Measurements from ENCODE around the gene SRRM4.

The SRRM4 gene

GRCh38 chr12:118982302-118982701 lies 961 bp downstream of the SRRM4 start:
- no peak for TF ChIP-seq RAD21 (IDR thresholded peaks at IDR 0.05; ENCODE audit: low read depth)
- TF ChIP-seq MAX (IDR thresholded peaks at IDR 0.05): no peak
- no peak for TF ChIP-seq EGR1 (IDR thresholded peaks at IDR 0.05)
- TF ChIP-seq, protein P1, sequence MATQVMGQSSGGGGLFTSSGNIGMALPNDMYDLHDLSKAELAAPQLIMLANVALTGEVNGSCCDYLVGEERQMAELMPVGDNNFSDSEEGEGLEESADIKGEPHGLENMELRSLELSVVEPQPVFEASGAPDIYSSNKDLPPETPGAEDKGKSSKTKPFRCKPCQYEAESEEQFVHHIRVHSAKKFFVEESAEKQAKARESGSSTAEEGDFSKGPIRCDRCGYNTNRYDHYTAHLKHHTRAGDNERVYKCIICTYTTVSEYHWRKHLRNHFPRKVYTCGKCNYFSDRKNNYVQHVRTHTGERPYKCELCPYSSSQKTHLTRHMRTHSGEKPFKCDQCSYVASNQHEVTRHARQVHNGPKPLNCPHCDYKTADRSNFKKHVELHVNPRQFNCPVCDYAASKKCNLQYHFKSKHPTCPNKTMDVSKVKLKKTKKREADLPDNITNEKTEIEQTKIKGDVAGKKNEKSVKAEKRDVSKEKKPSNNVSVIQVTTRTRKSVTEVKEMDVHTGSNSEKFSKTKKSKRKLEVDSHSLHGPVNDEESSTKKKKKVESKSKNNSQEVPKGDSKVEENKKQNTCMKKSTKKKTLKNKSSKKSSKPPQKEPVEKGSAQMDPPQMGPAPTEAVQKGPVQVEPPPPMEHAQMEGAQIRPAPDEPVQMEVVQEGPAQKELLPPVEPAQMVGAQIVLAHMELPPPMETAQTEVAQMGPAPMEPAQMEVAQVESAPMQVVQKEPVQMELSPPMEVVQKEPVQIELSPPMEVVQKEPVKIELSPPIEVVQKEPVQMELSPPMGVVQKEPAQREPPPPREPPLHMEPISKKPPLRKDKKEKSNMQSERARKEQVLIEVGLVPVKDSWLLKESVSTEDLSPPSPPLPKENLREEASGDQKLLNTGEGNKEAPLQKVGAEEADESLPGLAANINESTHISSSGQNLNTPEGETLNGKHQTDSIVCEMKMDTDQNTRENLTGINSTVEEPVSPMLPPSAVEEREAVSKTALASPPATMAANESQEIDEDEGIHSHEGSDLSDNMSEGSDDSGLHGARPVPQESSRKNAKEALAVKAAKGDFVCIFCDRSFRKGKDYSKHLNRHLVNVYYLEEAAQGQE (IDR thresholded peaks at IDR 0.05; ENCODE audit: low read depth): no peak

DNA sequence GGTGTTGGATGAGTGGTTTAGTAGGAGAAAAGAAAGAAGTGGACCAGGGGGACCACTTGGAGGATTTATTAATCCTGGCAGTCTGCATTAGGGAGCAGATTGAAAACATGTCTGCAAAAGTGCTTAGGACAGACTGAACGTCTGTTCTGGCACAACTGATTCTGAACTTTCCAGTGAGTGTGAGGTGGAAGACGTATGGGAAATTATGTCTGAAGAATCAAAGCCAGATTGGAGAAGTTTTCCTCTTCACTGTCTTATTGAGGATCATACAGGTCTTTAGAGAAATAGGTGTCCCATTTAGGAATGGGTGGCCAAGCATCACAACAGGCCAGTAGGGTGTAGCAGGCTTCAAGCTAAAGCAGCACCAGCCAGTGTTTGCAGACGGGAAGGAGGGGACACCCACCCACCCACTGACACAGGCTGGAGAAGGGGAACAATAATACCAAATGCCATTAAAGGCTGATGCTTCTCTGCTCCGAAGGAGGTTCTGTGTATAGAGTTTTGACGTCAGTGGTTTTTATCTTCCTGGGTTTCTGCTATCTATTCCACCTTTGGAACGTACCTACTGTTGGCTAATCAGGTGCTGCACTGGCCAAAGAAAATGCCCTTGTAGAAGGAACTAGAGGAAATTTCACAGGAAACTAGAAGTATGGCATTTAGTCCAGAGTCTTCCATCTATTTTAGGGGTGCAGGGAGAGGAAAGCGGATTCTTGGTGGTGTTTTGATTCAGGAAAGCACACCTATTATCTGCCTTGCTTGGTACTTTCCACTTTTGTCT lies 1.8 kb downstream of the SRRM4 start:
- TF ChIP-seq ZBTB7A (IDR thresholded peaks at IDR 0.05; ENCODE audit: low read depth): no peak

- no peak for TF ChIP-seq USF1 (IDR thresholded peaks at IDR 0.05)
- no peak for TF ChIP-seq RAD21 (IDR thresholded peaks at IDR 0.05; ENCODE audit: low read depth)
- TF ChIP-seq FOXM1 (IDR thresholded peaks at IDR 0.05; ENCODE audit: borderline replicate concordance, low read depth): no peak
Observed at GRCh38 chr12:118984161-118984943, 3.0 kb downstream of the SRRM4 start.

GRCh38 chr12:118986050-118986449 lies 4.7 kb downstream of the SRRM4 start:
- TF ChIP-seq TEAD4 (IDR thresholded peaks at IDR 0.05): no peak
- no peak for TF ChIP-seq CREB1 (IDR thresholded peaks at IDR 0.05; ENCODE audit: low read depth)
- TF ChIP-seq, protein P1 (IDR thresholded peaks at IDR 0.05; ENCODE audit: low read depth): no peak
- no peak for TF ChIP-seq CEBPB (IDR thresholded peaks at IDR 0.05)
- TF ChIP-seq MAX (IDR thresholded peaks at IDR 0.05): no peak
- TF ChIP-seq TCF12 (IDR thresholded peaks at IDR 0.05; ENCODE audit: low read depth): no peak
- TF ChIP-seq YY1 (IDR thresholded peaks at IDR 0.05; ENCODE audit: low read depth): no peak
- TF ChIP-seq EP300 (IDR thresholded peaks at IDR 0.05; ENCODE audit: borderline replicate concordance): no peak
- no peak for TF ChIP-seq NFIC (IDR thresholded peaks at IDR 0.05)
- no peak for TF ChIP-seq TAF1 (IDR thresholded peaks at IDR 0.05; ENCODE audit: low read depth)
- TF ChIP-seq RAD21 (IDR thresholded peaks at IDR 0.05; ENCODE audit: low read depth): no peak
- TF ChIP-seq USF1 (IDR thresholded peaks at IDR 0.05): no peak
- no peak for TF ChIP-seq ZBTB7A (IDR thresholded peaks at IDR 0.05; ENCODE audit: low read depth)
- TF ChIP-seq EGR1 (IDR thresholded peaks at IDR 0.05): no peak
- TF ChIP-seq FOXM1 (IDR thresholded peaks at IDR 0.05; ENCODE audit: borderline replicate concordance, low read depth): no peak

- TF ChIP-seq NFIC (IDR thresholded peaks at IDR 0.05): no peak
- TF ChIP-seq, protein P1 (IDR thresholded peaks at IDR 0.05; ENCODE audit: low read depth): no peak
- no peak for TF ChIP-seq EGR1 (IDR thresholded peaks at IDR 0.05)
- no peak for TF ChIP-seq TCF12 (IDR thresholded peaks at IDR 0.05; ENCODE audit: low read depth)
- no peak for TF ChIP-seq CREB1 (IDR thresholded peaks at IDR 0.05; ENCODE audit: low read depth)
- no peak for TF ChIP-seq USF1 (IDR thresholded peaks at IDR 0.05)
- no peak for TF ChIP-seq FOXM1 (IDR thresholded peaks at IDR 0.05; ENCODE audit: borderline replicate concordance, low read depth)
- no peak for TF ChIP-seq RAD21 (IDR thresholded peaks at IDR 0.05; ENCODE audit: low read depth)
- TF ChIP-seq MAX (IDR thresholded peaks at IDR 0.05): no peak
- TF ChIP-seq TEAD4 (IDR thresholded peaks at IDR 0.05): no peak
- no peak for TF ChIP-seq CEBPB (IDR thresholded peaks at IDR 0.05)
- TF ChIP-seq YY1 (IDR thresholded peaks at IDR 0.05; ENCODE audit: low read depth): no peak
- no peak for TF ChIP-seq TAF1 (IDR thresholded peaks at IDR 0.05; ENCODE audit: low read depth)
- TF ChIP-seq EP300 (IDR thresholded peaks at IDR 0.05; ENCODE audit: borderline replicate concordance): no peak
- no peak for TF ChIP-seq ZBTB7A (IDR thresholded peaks at IDR 0.05; ENCODE audit: low read depth)
Observed at GRCh38 chr12:118999107-118999506, 17.8 kb downstream of the SRRM4 start.
